Neural progenitor cell (in vitro differentiated cells): ENCODE results near the gene ERCC6.

Source experiments
- CTCF ChIP-seq: fragments of 200-600 bp; sonication (generic); IDR thresholded peaks from 2 replicates; pipeline ENCODE4 v1.5.1; 2017; ENCODE audit warnings: antibody characterized with exemption, mild to moderate bottlenecking
- EZH2 ChIP-seq: fragments of 200-600 bp; sonication (generic); IDR thresholded peaks from 2 replicates; pipeline ENCODE4 v1.6.1; 2017; ENCODE audit warnings: antibody characterized with exemption, mild to moderate bottlenecking, moderate library complexity

DNA sequence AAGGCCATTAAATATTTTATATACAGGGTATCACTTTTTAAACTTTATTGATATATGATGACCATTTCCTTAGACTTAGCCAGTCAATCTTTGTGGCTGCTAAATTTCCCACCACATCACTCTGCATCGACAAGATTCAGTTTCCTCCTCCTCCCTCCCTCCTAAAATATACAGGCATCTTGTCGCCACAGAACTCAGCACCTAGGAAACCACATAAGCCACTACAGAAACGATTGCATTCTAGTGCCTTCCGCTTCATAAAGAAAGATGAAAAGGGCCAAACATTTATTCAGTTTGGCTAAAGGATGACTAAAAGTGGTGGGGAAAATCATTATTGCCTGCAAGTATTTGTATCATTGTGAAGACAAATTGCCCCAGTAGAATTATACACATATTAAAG lies 30.7 kb downstream of the ERCC6 start:
- TF ChIP-seq CTCF (no peak), EZH2 (no peak)
